ENCODE data around the gene UPK2. TPM values are rescaled to one million over a fixed set of nuclear protein-coding genes. Genes with fewer than 3 reads are reported as not detected.

Gene UPK2
- polyA plus RNA-seq, 3 donors, result not detected

DNA sequence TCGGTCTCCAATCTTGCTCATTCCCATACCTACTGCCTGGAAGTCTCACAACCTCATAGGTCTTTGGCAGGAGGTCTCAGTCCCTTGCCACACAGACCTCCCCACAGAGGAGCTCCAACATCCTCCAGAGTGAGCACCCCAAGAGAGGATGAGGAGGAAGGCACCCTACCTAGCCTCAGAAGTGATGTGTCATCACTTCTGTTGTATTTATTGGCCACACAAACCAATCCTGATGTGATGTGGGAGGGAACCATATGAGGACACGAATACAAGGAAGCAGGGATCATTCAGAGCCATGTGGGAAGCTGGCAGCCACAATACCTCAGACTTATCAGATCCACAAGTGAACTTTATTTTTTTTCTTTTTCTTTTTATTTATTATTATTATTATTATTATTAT, 9.0 kb upstream of the UPK2 start:
- Histone ChIP-seq H3K27ac (ENCODE audit: low read depth in 1 of 2, low read length in 2 of 2) (no peak overlapping the region), H3K4me1 (ENCODE audit: control insufficient read depth in 1 of 2, insufficient read depth in 2 of 2, low read length in 2 of 2) (no peaks in the 10 kb centered on the region), H3K9me3 (replicated peaks in 1 of 2; ENCODE audit: control insufficient read depth in 1 of 2, insufficient read depth in 1 of 2, low read length in 2 of 2) (no peaks in the 10 kb centered on the region), H3K4me3 (replicated peaks in 1 of 3; ENCODE audit: low read depth in 2 of 3, low read length in 3 of 3) (no peak overlapping the region), H4K20me1 (ENCODE audit: insufficient read depth, low read length) (no peaks in the 10 kb centered on the region), H2AFZ (ENCODE audit: insufficient read depth, low read depth, low read length, poor library complexity, severe bottlenecking) (no peak overlapping the region), H3K27me3 (ENCODE audit: control insufficient read depth in 2 of 2, insufficient read depth in 2 of 2, low read length in 2 of 2) (peaks cover 0 to 2% of the 10 kb centered on the region in 2 donors), H3K9ac (ENCODE audit: insufficient read depth, low read length, poor library complexity, severe bottlenecking) (no peak overlapping the region), H3K4me2 (replicated peaks; ENCODE audit: extremely low read depth, low read length, poor library complexity, severe bottlenecking) (no peak overlapping the region), H3K36me3 (replicated peaks in 1 of 2; ENCODE audit: control insufficient read depth in 1 of 2, insufficient read depth in 2 of 2, low read length in 2 of 2) (no peaks in the 10 kb centered on the region), H3K79me2 (ENCODE audit: insufficient read depth, low read length) (no peaks in the 10 kb centered on the region)
- H3K27me3 Mint-ChIP-seq (ENCODE audit: low read depth in 3 of 3), result peaks cover 2 to 8% (median 2%) of the 10 kb centered on the region in 3 donors
- intact Hi-C loops (cut with micrococcal nuclease), result no loop called here
- no peak overlapping the region for H3K27ac Mint-ChIP-seq
- no peaks in the 10 kb centered on the region for H3K9me3 Mint-ChIP-seq
- no CpG with 5 or more reads among the region's 2 CpGs for WGBS (ENCODE audit: insufficient coverage)
- TF ChIP-seq, protein P1, sequence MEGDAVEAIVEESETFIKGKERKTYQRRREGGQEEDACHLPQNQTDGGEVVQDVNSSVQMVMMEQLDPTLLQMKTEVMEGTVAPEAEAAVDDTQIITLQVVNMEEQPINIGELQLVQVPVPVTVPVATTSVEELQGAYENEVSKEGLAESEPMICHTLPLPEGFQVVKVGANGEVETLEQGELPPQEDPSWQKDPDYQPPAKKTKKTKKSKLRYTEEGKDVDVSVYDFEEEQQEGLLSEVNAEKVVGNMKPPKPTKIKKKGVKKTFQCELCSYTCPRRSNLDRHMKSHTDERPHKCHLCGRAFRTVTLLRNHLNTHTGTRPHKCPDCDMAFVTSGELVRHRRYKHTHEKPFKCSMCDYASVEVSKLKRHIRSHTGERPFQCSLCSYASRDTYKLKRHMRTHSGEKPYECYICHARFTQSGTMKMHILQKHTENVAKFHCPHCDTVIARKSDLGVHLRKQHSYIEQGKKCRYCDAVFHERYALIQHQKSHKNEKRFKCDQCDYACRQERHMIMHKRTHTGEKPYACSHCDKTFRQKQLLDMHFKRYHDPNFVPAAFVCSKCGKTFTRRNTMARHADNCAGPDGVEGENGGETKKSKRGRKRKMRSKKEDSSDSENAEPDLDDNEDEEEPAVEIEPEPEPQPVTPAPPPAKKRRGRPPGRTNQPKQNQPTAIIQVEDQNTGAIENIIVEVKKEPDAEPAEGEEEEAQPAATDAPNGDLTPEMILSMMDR (IDR thresholded peaks at IDR 0.05), result no peak
- no peaks in the 10 kb centered on the region for H3K4me1 Mint-ChIP-seq
- no peaks in the 10 kb centered on the region for H3K36me3 Mint-ChIP-seq
- no peak for DNase-seq
- no peak overlapping the region for H3K4me3 Mint-ChIP-seq

DNA sequence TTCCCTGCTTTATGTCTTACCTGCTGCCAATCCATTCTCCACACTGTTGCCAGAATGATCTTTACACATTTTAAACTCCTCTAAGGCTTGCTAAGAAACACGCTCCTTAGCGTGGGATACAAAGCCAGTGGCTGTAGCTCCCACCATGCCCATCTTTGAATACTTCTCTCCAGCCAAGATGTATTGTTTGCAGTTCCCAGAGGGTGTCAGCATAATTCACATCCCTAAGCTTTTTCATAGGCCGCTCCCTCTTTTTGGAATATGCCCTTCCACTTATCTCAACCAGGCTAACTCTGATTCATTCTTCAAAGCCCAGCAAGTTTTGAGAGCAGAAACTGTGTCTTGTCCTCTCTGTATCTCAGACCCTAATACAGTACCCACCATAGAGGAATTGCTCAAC, 8.1 kb upstream of the UPK2 start:
- Histone ChIP-seq H3K9me3 (replicated peaks in 1 of 2; ENCODE audit: control insufficient read depth in 1 of 2, insufficient read depth in 1 of 2, low read length in 2 of 2) (no peaks in the 10 kb centered on the region), H3K4me3 (replicated peaks in 1 of 3; ENCODE audit: low read depth in 2 of 3, low read length in 3 of 3) (no peak overlapping the region), H3K4me1 (ENCODE audit: control insufficient read depth in 1 of 2, insufficient read depth in 2 of 2, low read length in 2 of 2) (no peaks in the 10 kb centered on the region), H3K27me3 (ENCODE audit: control insufficient read depth in 2 of 2, insufficient read depth in 2 of 2, low read length in 2 of 2) (peaks cover 0 to 2% of the 10 kb centered on the region in 2 donors), H3K4me2 (replicated peaks; ENCODE audit: extremely low read depth, low read length, poor library complexity, severe bottlenecking) (no peak overlapping the region), H4K20me1 (ENCODE audit: insufficient read depth, low read length) (no peaks in the 10 kb centered on the region), H3K27ac (ENCODE audit: low read depth in 1 of 2, low read length in 2 of 2) (no peak overlapping the region), H2AFZ (ENCODE audit: insufficient read depth, low read depth, low read length, poor library complexity, severe bottlenecking) (no peak overlapping the region), H3K36me3 (replicated peaks in 1 of 2; ENCODE audit: control insufficient read depth in 1 of 2, insufficient read depth in 2 of 2, low read length in 2 of 2) (no peaks in the 10 kb centered on the region), H3K79me2 (ENCODE audit: insufficient read depth, low read length) (no peaks in the 10 kb centered on the region), H3K9ac (ENCODE audit: insufficient read depth, low read length, poor library complexity, severe bottlenecking) (no peak overlapping the region)
- no peaks in the 10 kb centered on the region for H3K36me3 Mint-ChIP-seq
- no peak overlapping the region for H3K4me3 Mint-ChIP-seq
- H3K9me3 Mint-ChIP-seq, result no peaks in the 10 kb centered on the region
- DNase-seq, result no peak
- H3K4me1 Mint-ChIP-seq, result no peaks in the 10 kb centered on the region
- no peak overlapping the region for H3K27ac Mint-ChIP-seq
- H3K27me3 Mint-ChIP-seq (ENCODE audit: low read depth in 3 of 3), result peaks cover 4 to 8% (median 6%) of the 10 kb centered on the region in 3 donors
- TF ChIP-seq, protein P1 (IDR thresholded peaks at IDR 0.05), result no peak
- WGBS (ENCODE audit: insufficient coverage), result 97% methylated on average over 3 of the region's 3 CpGs
- intact Hi-C loops (cut with micrococcal nuclease), result no loop called here

All from CD14-positive monocyte (primary cell).